GM19238 (cell line): ENCODE results near the gene PIRT.

ENCODE experiments used
- DNase-seq: peaks from one replicate; pipeline ENCODE4 v3.0.0; 2011; ENCODE audit warnings: low spot score; ENCODE audit not compliant: insufficient read length

The PIRT gene

DNA sequence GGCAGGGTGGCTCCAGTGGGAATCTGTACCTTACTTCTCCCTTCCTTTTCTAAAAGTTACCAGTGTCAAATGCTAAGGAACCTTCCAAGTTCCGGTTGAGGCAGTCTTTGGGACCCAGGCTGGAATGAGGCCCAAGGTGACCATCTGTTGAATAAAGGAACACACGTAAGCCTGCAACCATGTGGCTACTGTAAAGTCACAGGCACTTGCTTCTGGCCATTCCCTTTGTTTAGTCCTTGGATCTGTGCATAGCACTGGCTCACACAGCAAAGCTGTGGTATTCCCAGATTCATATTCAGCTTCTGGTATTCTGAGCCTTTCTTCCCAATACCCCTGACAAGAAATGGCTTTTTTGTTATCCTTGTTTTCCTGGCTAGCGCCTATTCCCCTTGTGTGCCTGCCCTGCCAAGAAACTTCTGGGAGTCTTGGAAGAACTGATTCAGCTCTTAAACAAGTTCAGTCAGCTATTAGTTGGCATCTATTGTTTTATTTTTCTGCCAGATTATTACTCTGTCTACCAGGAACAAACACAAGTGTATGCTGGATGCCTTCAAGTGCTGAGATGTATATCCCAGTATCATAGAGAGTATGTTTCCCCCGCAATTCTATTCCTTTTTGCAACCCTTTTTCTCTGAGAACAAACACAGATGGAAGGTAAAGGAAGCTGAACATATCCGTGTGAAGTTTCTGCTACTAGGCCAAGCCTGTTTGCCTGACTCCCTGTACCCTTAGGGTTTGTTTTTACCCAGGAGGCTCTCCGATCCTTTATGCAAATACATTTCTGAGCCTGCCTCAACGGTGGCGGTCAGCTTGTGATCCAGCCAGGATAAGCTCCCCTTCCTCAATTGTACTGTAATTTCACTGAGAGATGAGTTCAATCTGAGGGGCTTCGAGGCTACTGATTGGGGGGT, 47.1 kb downstream of the PIRT start:
- no peak for DNase-seq

DNA sequence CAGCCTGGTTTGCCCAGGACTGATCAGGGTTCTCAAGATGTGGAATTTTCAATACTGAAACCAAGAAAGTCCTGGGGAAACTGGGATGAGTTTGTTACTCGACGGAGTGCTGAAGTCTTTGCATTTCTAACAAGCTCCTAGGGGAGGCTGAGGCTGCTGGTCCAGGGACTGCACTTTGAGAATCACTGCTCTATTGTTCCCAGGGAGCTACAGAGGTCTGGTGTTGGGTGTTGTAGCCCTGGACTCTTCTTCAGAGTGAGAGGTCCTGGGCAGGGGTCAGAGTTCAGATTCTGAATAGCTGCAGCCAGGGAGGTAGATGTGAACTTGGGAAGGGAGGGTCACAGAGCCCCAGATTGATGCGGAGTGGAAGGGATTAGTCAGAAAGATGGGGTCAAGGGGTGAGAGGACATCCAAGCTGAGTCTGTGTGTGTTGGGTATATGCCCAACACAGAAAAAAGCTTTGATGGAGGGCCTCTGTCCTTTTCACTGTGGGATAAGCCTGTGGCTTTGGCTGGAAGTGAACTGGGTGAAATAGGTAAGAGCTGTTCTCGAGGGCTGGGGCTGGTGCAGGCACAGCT, 48.1 kb downstream of the PIRT start:
- DNase-seq = no peak

DNA sequence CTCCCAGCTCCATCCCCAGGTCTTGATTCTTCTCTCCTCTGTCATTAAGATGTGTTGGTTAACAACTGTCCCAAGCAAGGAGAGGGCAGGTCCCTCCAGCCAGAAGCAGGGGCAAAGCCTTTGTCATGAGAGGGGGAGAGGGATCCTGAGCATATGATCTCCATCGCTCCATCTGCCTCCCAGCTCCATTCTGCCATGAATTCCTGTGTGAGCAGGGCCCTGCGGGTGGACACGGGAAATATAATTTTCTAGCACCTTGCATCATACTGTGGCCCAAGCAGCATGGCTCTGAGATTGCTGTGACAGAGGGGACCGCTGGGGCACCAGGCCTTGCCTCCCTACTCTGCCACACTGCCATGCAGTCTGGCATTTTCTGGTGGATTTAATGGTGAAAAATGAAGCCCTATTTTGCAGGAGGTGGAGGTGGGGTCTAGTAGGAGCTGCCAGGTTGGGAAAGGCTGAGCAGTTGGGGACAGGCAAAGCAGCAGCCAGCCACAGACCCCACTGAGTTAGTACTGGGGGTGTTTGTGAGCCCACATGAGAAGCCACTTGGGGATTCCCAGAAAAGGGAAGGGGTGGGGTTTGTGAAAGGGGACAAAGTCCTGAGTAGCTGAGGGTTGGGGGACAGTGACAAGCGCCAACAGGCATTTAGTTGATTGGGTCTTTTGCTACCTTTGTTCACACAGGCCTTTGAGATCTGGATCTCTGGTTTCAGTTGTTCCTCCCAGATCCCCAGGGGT, 50.4 kb downstream of the PIRT start:
- no peak for DNase-seq

DNA sequence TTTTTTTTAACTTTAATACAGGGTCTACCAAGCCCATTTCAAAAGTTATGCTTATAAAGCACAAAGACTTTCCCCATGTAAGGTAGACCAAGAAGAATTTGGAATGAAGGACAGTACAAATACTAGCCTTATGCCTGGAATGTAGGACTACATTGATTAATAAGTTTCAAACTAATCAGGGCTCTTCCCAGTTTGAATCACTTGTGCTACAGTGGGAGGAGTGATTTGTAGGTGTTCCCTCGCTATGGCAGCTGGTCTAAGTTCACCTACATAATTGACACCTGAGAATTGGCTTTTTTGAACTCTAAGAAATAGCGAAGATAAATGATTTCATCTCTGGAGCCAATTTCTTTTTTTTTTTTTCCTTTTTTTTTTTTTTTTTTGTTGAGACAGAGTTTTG, 52.6 kb downstream of the PIRT start:
- no peak for DNase-seq

DNA sequence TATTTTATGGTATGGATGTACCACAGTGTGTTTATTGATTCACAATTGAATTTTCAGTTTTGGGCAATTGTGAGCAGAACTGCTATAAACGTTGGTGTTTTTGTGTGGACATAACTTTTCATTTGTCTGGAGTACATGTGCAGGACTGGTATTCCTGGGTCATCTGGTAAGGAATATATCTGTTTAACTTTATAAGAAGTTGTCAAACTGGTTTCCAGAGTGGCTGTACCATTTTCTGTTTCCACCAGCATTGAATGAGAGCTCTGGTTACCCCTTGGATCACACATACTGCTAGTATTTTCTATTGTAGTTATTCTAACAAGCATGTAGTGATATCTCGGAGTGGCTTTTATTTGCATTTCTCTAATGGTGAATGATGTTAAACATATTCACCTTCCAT, 58.3 kb downstream of the PIRT start:
- no peak for DNase-seq

DNA sequence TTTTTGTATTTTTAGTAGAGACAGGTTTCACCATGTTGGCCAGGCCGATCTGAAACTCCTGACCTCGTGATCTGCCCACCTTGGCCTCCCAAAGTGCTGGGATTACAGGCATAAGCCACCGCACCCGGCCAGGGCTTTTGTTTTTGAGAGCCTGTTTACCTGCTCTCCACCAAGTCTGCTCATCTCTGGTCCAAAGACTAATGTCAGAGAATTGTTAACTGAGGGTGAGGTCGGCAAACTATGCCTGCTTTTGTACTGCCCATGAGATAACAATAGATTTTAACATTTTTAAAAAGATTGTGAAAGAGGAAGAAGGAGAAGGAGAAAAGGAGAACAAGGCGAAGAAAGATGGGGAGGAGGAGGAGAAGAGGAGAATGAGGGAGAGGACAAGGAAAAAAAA, 60.0 kb downstream of the PIRT start:
- DNase-seq = no peak

DNA sequence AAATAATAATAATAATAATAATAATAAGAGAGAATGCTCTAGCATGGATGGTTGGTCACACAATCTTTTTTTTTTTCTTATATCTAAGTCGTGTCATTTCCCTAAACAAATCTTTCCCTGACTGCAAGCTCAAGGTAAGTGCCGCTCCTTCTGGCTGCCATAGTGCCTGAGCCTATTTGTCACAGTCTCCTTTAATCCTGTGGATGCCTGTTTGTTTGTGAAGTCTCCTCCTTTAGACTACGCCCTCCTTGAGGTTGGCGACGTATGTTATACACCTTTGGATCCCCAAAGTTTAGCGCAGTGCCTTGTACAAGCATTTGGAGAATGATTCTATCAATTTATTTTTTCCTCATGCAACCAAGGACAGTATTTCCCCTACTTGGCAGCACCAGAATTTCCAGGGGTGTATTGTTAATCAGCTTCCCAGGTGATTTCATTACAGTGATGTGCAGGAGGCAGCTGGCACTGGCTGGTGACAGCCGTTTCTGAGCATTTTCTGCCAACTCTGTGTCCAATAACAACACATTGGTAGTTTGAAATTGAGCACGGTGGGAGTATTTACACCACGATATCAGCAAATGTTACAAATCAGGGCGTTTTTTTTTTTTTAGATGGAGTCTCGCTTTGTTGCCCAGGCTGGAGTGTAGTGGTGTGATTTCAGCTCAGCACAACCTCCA, 60.6 kb downstream of the PIRT start:
- DNase-seq = no peak

DNA sequence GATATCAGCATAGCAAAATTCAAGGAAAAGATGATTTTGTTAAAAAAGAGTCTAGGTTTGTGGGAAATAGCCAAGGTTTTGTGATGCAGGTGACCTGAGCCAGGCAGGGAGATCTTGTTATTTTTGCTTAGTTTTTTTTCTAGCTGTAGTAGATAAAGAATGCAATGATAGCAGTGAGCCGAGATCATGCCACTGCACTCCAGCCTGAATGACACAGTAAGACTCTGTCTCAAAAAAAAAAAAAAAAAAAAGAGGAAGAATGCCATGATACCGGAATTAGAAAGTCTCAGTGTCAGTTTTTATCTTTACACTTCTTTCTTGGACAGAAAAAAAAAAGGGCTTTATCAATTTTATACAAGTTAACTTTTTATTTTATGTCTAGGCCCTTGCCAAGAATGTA, 61.5 kb downstream of the PIRT start:
- no peak for DNase-seq

DNA sequence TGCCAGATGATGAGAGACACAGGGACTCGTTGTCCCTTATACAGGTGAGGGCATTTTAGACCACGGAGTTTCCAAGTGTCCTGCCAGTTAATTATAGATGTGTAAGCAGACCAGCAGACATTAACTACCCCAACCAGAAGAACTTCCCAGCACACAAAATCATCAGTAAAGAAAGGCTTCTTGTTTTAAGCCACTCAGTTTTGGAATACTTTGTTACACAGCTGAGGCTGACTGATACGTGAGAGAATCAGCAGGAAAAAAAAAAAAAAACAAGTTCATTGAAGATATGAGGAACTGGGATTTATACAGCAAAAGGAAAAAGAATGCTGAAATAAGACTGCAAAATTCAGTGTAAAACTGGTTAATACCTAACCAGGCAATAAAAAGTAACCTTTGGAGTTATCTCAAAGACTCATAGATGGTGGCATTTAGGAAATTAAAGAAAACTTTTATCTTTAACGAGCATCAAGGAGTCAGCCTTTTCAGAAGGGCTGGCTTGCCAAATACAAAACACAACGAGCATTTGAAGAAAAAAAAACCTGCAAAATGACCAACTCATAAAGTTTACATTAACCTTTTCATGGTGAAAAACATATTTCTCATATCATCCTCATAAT, 62.0 kb downstream of the PIRT start:
- no peak for DNase-seq

DNA sequence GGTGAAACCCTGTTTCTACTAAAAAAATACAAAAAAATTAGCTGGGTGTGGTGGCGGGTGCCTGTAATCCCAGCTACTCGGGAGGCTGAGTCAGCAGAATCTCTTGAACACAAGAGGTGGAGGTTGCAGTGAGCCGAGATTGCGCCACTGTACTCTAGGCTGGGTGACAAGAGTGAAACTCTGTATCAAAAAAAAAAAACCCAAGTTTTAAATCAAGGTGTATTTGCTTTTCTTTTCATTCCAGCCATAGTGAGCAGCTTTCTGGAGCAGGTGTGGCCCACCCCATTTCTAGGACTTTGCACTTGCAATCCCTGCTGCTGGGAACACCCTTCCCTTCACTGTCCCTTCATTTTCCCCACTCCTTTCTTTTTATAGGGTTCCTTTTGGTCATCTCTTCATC, 62.8 kb downstream of the PIRT start:
- DNase-seq = no peak

DNA sequence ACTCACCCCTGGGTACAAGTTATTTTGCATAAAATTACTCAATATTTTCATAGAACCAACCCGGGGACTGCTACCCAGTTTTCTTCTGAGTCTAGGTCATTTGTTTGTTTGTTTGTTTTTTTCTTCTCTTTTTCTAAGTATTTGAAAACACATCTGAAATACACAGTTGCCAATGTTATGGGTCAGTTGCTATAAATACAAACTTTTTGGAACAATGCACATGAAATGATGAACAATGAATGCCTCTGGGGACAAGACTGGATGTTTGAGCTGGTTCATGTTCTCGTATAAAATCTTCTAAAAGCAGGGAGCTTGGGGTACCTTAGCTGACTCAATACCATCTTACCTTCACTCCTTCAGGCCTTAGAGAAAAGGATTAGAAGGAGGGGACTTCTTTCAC, 64.5 kb downstream of the PIRT start:
- no peak for DNase-seq
